ENCODE measurements around the gene C1orf216. TPM values are rescaled to one million over a fixed set of nuclear protein-coding genes. Genes with fewer than 3 reads are reported as not detected.
"Not testable (repeated sequence)": the region's sequence is repeated elsewhere in the genome, so short reads cannot be mapped to it uniquely, and the experiment has no call there.

The C1orf216 gene
- total RNA-seq, 1 experiment from 2014 or later: 9.0 TPM

- peaks cover 23% of the 10 kb centered on the region for H3K36me3 ChIP-seq
- not testable (repeated sequence) for DNase-seq, H3K9me3 ChIP-seq, H3K4me3 ChIP-seq, H3K27me3 ChIP-seq
These were observed 7.6 kb downstream of the C1orf216 start for GRCh38 chr1:35711098-35711497.

- Histone ChIP-seq H3K4me3 (no peak overlapping the region), H3K36me3 (peaks cover 2% of the 10 kb centered on the region; the same call in 1 of the 2 replicates), H3K27me3 (no peaks in the 10 kb centered on the region), H3K9me3 (no peaks in the 10 kb centered on the region)
- no peak for DNase-seq
These were observed 9.7 kb downstream of the C1orf216 start for GRCh38 chr1:35708952-35709351.

- H3K9me3 ChIP-seq: no peaks in the 10 kb centered on the region
- DNase-seq: no peak
- H3K27me3 ChIP-seq: no peaks in the 10 kb centered on the region
- H3K36me3 ChIP-seq: no peaks in the 10 kb centered on the region
- no peak overlapping the region for H3K4me3 ChIP-seq
These were observed 10.2 kb downstream of the C1orf216 start for GRCh38 chr1:35708441-35708921.

GRCh38 chr1:35707601-35708440, 10.9 kb downstream of the C1orf216 start:
- DNase-seq: no peak
- no peaks in the 10 kb centered on the region for H3K9me3 ChIP-seq
- no peak overlapping the region for H3K4me3 ChIP-seq
- H3K27me3 ChIP-seq: no peaks in the 10 kb centered on the region
- H3K36me3 ChIP-seq: no peaks in the 10 kb centered on the region

- Histone ChIP-seq H3K27me3 (no peaks in the 10 kb centered on the region), H3K36me3 (no peaks in the 10 kb centered on the region), H3K9me3 (no peaks in the 10 kb centered on the region), H3K4me3 (no peak overlapping the region)
- no peak for DNase-seq
These were observed 11.7 kb downstream of the C1orf216 start for GRCh38 chr1:35706846-35707600.

GRCh38 chr1:35702508-35702907, 16.2 kb downstream of the C1orf216 start:
- Histone ChIP-seq H3K4me3 (no peak overlapping the region), H3K27me3 (peaks cover 11% of the 10 kb centered on the region), H3K36me3 (no peaks in the 10 kb centered on the region), H3K9me3 (peaks cover under 1% of the 10 kb centered on the region; the same call in 1 of the 2 replicates)
- no peak for DNase-seq

GRCh38 chr1:35699152-35699551, 19.5 kb downstream of the C1orf216 start:
- peaks cover 19% of the 10 kb centered on the region for H3K27me3 ChIP-seq
- not testable (repeated sequence) for H3K9me3 ChIP-seq, H3K36me3 ChIP-seq, DNase-seq, H3K4me3 ChIP-seq

- Histone ChIP-seq H3K36me3 (no peaks in the 10 kb centered on the region), H3K27me3 (peaks cover 8% of the 10 kb centered on the region), H3K4me3 (no peak overlapping the region), H3K9me3 (no peaks in the 10 kb centered on the region)
- no peak for DNase-seq
These were observed 26.4 kb downstream of the C1orf216 start for GRCh38 chr1:35692317-35692716.

- DNase-seq: no peak
- no peaks in the 10 kb centered on the region for H3K36me3 ChIP-seq
- H3K27me3 ChIP-seq: peaks cover 7% of the 10 kb centered on the region
These were observed 27.0 kb downstream of the C1orf216 start for GRCh38 chr1:35691571-35692220.

GRCh38 chr1:35691080-35691479, 27.6 kb downstream of the C1orf216 start:
- no peak overlapping the region for H3K4me3 ChIP-seq
- DNase-seq: no peak
- peaks cover 1% of the 10 kb centered on the region; the same call in 1 of the 2 replicates for H3K27me3 ChIP-seq
- H3K36me3 ChIP-seq: no peaks in the 10 kb centered on the region
- no peaks in the 10 kb centered on the region for H3K9me3 ChIP-seq

More at GRCh38 chr1:35691571-35692220, 27.0 kb downstream of the C1orf216 start:
- H3K4me3 ChIP-seq: no peak overlapping the region
- no peaks in the 10 kb centered on the region for H3K9me3 ChIP-seq

GRCh38 chr1:35690103-35690502, 28.6 kb downstream of the C1orf216 start:
- DNase-seq, H3K36me3 ChIP-seq, H3K27me3 ChIP-seq, H3K4me3 ChIP-seq, H3K9me3 ChIP-seq: not testable (repeated sequence)

- H3K27me3 ChIP-seq: peaks cover 4% of the 10 kb centered on the region
- DNase-seq: no peak
- H3K4me3 ChIP-seq: no peak overlapping the region
- H3K9me3 ChIP-seq: no peaks in the 10 kb centered on the region
- no peaks in the 10 kb centered on the region for H3K36me3 ChIP-seq
These were observed 30.5 kb downstream of the C1orf216 start for GRCh38 chr1:35688161-35688560.

- no peak overlapping the region for H3K4me3 ChIP-seq
- peaks cover 4% of the 10 kb centered on the region for H3K27me3 ChIP-seq
- H3K36me3 ChIP-seq: no peaks in the 10 kb centered on the region
- no peaks in the 10 kb centered on the region for H3K9me3 ChIP-seq
- no peak for DNase-seq
These were observed 35.7 kb downstream of the C1orf216 start for GRCh38 chr1:35683012-35683411.

- DNase-seq: no peak
- H3K9me3 ChIP-seq: no peaks in the 10 kb centered on the region
These were observed 38.4 kb downstream of the C1orf216 start for GRCh38 chr1:35680271-35680670.

GRCh38 chr1:35675773-35676172, 42.9 kb downstream of the C1orf216 start:
- Histone ChIP-seq H3K4me3 (no peak overlapping the region), H3K36me3 (no peaks in the 10 kb centered on the region), H3K27me3 (no peaks in the 10 kb centered on the region), H3K9me3 (no peaks in the 10 kb centered on the region)
- peak; percentile 13 for DNase-seq

More at GRCh38 chr1:35680271-35680670, 38.4 kb downstream of the C1orf216 start:
- no peak overlapping the region for H3K4me3 ChIP-seq
- H3K27me3 ChIP-seq: peaks cover 4% of the 10 kb centered on the region
- H3K36me3 ChIP-seq: no peaks in the 10 kb centered on the region

GRCh38 chr1:35674111-35674510, 44.6 kb downstream of the C1orf216 start:
- Histone ChIP-seq H3K36me3 (no peaks in the 10 kb centered on the region), H3K4me3 (no peak overlapping the region), H3K9me3 (no peaks in the 10 kb centered on the region), H3K27me3 (no peaks in the 10 kb centered on the region)
- DNase-seq: no peak

- Histone ChIP-seq H3K36me3 (no peaks in the 10 kb centered on the region), H3K9me3 (no peaks in the 10 kb centered on the region), H3K4me3 (no peak overlapping the region), H3K27me3 (no peaks in the 10 kb centered on the region)
- no peak for DNase-seq
These were observed 46.6 kb downstream of the C1orf216 start for GRCh38 chr1:35672116-35672515.

Data from MG63 (cell line).